Sciatic nerve (tissue), 2 donors: ENCODE results near the gene CSNK1G3. TPM values are rescaled to one million over a fixed set of nuclear protein-coding genes. Genes with fewer than 3 reads are reported as not detected.
"Not testable (repeated sequence)": the region's sequence is repeated elsewhere in the genome, so short reads cannot be mapped to it uniquely, and the experiment has no call there.

Experiments used
- ATAC-seq: fragments of 200-7000 bp; cut with Tn5 transposase; one replicate; pipeline ENCODE4 v1.9.1; 2020; ENCODE audit warnings: mild to moderate bottlenecking, moderate library complexity
- DNase-seq: peaks from one replicate; pipeline ENCODE4 v3.0.0-alpha.2; 2020; ENCODE audit warnings: low spot score
- intact Hi-C: fragments of 100-400 bp; cut with DNase I; formaldehyde crosslinking; loops from one replicate; pipeline ENCODE4 v1.14.2; 2022
- total RNA-seq: library from RNA; stranded (reverse); fragmentation: NEBNext Ultra II Directional; extraction: Animal tissue kit (Norgen Biotek cat#: 25700); gene quantifications from one replicate; pipeline ENCODE4 v1.2.1, GENCODE V29; 2021
- donor health status: DM: no; HTN: no; CAD: no.
- donor health status: DM: no; HTN: no; CAD: no.

The CSNK1G3 gene
- total RNA-seq, 1 donor from 2014 or later, result 64.6 TPM

DNA sequence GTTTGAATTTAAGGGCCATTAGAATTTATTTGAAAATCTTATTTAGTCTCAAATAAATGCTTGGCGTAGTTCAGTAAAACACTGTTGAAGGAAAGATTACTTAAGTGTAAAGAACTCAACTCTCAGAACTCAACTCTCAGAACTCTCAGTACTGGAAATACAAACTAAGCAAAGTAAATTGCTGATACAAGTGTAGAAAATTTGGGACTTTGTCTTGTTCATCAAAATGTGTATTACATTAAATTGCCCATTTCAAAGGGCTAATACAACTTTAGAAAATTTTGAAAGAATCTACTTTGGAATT, 99.4 kb downstream of the CSNK1G3 start:
- no peak for DNase-seq
- no peak for ATAC-seq
- intact Hi-C loops, result no loop called here

DNA sequence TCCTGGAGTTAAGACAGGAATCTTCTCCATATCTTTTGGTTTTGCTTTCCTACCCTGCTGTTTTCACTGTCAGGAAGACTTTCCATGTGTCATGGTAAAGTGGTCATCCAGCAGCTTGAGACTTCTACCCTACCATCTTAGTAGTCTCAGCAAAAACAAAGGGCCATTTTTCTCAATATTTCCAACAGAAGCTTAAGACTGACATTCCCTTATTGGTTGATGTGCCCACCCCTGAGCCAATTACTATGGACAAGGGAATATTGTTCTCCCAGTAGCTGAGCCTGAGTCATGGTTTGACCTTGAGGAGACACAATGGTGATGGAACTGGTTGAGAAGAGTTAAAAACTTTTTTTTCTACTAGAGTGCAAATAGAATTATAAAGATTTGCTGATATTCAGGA, 105.6 kb downstream of the CSNK1G3 start:
- no peak for ATAC-seq

DNA sequence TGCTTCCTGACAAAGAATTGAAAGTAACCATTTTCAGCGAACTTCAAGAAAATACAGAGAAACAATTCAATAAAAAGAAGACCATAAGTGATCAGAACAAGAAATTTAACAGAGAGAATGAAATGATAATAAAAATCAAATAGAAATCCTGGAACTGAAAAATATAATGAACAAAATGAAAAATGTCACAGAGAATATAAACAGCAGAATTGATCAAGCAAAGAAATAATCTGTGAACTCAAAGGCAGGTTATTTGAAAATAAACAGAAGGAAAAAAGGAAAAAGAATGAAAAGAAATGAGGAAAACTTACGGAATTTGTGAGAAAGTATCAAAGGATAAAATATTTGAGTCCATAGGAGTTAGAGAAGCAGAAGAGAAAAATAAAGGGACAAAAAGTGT, 114.1 kb downstream of the CSNK1G3 start:
- ATAC-seq, result no peak
- DNase-seq, result no peak
- intact Hi-C loops, result no loop called here

More for the DNA sequence above, 105.6 kb downstream of the CSNK1G3 start:
- DNase-seq, result no peak
- intact Hi-C loops, result no loop called here

DNA sequence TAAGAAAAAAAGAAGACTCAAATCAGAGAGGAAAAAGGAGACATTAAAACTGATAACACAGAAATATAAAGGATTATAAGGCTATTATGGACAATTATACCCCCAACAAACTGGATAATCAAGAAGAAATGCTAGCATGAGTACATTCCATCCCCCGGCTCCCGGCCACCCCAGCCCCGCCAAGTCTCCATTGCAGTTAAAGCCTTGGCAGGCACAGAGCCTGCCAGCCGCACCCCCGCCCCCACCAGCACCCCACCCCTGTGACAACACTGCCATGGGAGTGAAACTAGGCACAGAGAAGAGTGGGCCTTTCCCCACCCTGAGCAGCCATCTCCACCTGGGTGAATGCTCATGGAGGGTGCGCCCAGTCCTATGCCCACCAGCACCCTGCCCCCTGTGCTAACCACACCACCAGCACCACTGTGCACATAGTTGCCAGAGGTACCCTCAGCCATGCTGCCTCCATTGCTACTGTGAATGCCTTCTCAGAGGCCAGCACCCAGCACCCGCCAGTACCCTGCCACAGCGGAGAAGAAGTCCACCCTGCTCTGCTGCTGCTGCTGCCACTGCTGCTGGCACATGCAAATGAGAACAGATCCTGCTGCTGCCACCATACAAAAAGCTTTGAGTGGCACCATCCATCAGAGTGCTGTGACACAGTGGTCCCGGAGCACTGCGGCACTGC, 117.0 kb downstream of the CSNK1G3 start:
- no peak for ATAC-seq
- intact Hi-C loops, result no loop called here
- no peak for DNase-seq

DNA sequence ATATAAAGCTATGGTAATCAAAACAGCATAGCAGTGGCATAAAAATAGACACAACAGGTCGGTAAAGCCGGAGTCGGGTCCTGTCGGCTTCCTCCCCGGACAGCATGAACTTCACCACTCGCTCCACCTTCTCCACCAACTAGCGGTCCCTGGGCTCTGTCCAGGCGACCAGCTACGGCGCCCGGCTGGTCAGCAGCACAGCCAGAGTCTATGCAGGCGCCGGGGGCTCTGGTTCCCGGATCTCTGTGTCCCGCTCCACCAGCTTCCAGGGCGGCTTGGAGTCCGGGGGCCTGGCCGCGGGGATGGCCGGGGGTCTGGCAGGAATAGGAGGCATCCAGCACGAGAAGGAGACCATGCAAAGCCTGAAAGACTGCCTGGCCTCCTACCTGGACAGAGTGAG, 124.0 kb downstream of the CSNK1G3 start:
- ATAC-seq (no peak), DNase-seq (no peak)
- intact Hi-C loops, result no loop called here

DNA sequence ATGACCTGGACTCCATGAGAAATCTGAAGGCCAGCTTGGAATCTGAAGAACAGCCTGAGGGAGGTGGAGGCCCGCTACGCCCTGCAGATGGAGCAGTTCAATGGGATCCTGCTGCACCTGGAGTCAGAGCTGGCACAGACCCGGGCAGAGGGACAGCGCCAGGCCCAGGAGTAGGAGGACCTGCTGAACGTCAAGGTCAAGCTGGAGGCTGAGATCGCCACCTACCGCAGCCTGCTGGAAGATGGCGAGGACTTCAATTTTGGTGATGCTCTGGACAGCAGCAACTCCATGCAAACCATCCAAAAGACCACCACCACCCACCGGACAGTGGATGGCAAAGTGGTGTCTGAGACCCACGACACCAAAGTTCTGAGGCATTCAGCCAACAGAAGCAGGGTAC, 125.1 kb downstream of the CSNK1G3 start:
- ATAC-seq, intact Hi-C loops, DNase-seq: not testable (repeated sequence)

DNA sequence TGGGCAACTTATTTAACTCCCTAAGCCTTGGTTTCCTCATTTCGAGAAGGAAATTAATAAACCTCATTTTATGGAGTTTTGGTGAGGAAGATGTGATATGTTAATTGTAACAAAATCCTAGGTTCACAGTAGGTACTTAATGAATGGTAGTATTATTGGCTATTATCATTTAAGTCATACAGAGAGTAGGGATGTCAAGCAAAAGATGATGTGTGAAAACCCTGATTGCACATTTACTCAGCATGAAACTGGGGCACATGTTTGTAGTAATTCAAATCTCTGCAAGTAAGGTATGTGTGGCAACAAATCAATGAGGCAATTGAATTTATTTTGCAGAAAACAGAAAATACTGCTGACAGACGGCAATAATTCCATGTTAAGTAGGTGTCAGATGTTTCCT, 127.3 kb downstream of the CSNK1G3 start:
- DNase-seq, result no peak
- intact Hi-C loops, result no loop called here
- no peak for ATAC-seq

DNA sequence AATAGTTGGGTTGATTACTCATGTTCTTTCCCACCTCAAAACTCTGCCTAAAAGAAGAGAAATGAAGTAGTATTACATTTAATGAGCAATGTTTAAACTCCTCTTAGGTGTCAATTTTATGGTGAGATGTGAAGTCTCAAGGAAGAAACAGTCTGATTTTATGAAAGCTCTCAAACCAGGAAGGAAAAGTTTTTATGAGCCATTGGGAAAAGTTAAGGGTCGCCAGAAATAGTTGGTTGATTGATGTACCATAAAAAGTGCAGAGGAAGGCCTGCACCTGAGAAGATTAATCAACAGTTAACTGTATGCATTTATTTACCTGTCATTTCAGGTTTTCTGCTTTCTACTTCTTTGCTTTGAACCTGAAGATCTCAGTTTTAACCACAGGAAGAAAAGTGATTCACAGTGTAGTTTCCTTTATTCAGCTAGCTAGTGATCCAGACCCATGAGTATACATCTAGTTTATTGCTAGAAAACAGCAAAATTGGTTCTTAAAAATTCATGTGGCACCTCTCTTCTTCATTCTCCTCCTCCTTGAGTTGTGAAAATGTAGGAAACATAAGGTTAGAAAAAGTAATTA, 133.1 kb downstream of the CSNK1G3 start:
- intact Hi-C loops, result no loop called here
- no peak for DNase-seq
- no peak for ATAC-seq

DNA sequence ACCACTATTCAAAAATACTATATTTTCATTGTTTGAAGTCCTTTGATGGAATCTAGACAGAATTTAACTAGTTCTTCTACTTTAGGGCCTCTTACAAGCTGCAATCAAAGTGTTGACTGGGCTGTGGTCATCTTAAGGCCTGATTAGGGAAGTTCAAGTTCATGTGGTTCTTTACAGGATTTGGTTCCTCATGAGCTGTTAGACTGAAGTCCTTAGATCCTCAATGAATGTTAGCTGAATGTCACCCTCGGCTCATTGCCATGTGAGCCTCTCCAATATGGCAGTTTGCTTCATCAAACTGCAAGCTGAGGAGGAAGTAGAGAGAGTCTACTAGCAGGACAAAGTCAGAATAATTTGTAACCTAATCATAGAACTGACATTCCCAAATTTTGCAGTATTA, 135.1 kb downstream of the CSNK1G3 start:
- no peak for DNase-seq
- ATAC-seq, result no peak
- intact Hi-C loops, result no loop called here

DNA sequence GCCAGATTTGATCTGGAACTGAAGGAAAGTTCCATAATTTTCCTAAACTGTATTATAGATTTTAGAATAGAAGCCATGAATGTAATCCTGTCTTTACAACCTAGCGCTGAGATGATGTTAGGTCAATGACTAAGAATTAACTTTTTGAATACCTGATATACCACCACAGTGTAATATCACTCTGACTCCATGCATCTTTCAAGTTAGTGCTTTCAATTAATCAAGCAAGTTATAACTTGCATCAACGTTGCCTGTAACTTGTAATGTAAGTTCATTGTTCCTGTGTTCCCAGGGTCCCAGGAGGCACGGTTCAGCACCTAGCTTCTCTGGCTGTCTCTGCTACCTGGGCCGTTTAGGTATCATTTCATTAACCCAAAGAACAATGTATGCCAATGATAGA, 139.3 kb downstream of the CSNK1G3 start:
- intact Hi-C loops, result no loop called here
- DNase-seq, result no peak

DNA sequence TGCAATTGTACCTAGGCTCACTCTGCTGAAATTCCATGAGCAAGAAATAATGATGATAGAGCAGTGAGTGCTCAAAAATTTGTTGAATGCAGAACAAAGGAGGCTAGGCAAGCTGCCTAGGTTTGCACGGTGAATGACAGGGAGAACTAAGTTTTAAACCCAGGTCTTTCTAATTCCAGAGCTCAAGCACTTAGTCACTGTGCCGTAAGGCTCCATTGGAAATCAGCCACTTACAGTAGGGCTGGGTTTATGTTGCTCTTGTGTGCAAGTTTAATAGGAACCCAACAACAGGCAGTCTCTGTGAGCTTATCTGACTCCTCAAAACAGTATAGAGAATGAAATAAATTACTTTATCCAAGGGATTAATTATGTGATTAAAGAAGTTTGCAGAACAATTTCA, 147.0 kb downstream of the CSNK1G3 start:
- ATAC-seq (no peak), DNase-seq (no peak)
- intact Hi-C loops, result no loop called here

More for the DNA sequence above, 139.3 kb downstream of the CSNK1G3 start:
- ATAC-seq, result no peak

DNA sequence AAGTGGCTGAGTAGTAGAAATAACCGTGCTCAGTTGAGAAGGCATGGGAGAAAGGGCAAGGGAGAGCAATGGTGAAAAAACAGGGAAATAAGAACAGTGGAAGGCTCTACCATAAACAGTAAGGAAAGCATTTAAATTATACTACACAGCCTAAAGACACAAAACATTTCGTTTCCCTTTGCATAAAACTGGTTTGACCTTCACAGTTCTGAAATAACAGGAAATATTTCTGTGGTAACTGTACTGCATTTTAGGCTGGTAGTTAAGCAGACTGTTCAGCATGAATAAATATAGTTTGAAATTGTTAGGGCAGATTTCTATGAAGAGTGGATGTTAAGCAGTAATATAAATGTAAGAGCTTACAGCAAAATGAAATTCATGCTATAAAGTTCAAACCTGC, 147.5 kb downstream of the CSNK1G3 start:
- no peak for DNase-seq
- intact Hi-C loops, result no loop called here
- no peak for ATAC-seq

DNA sequence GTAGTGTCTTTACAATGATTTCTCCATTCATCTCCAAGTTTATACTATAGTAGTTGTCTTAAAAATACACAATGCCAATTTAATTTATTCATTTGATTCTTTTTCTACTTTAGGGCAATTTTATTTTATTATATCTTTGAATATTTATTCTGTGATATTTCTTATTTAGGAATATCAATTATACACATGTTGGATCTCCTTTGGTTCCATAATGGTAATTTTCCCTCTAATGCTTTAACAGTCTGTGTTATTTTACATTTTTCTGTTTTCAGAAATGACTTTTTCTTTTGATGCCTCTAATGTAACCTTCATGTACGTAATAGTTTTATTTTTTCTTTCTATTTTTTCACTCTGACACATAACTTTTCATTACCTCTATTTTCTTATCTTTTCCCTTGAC, 153.0 kb downstream of the CSNK1G3 start:
- ATAC-seq, result no peak
- no peak for DNase-seq
- intact Hi-C loops, result no loop called here

DNA sequence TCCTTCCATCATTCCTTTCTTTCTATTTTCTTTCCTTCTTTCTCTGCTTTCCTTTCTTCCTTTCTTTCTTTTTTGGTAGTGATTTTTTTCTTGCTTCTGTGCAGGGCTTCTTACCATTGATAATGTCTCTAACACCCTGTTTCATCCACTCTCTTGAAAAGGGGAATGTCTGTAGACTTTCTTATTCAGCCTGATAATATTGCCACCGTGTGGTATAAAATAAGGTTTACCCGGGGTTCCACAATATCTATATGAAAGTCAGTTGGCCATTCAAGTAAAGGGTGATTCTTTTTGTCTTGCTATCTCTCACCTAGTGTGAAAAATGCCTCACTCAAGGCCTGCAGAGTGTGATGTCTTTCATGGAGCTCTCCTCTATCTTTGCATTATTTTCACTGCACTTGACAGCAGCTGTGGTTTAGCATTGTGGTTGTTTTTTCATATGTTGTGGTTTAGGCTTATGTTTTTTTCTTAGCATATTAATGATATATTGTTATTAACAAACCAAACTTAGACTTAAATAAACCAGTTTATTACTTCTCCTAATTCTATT, 153.9 kb downstream of the CSNK1G3 start:
- DNase-seq (no peak), ATAC-seq (no peak)
- intact Hi-C loops, result no loop called here

Other genes starting within 250 kb of the CSNK1G3 start
- 29.3 TPM for gene CEP120, start 88.8 kb upstream of the CSNK1G3 start, total RNA-seq